Activated CD4-positive, alpha-beta memory T cell treated with anti-CD3 and anti-CD28 coated beads for 36 hours (primary cell): Measurements from ENCODE around the gene AGBL3. TPM values are rescaled to one million over a fixed set of nuclear protein-coding genes. Genes with fewer than 3 reads are reported as not detected.
"Not testable (repeated sequence)": the region's sequence is repeated elsewhere in the genome, so short reads cannot be mapped to it uniquely, and the experiment has no call there.

ENCODE experiments used
- CTCF ChIA-PET: fragments of 350-600 bp; sonication (Branson Sonifier 250); formaldehyde crosslinking; loops from one replicate; lab custom pipeline; 2021; ENCODE audit warnings: antibody characterized with exemption, inconsistent platforms; lab: Charles Lee
- POLR2A ChIA-PET: fragments of 350-600 bp; sonication (Branson Sonifier 250); formaldehyde crosslinking; loops from one replicate; lab custom pipeline; 2021; ENCODE audit warnings: antibody characterized with exemption; lab: Charles Lee
- DNase-seq: peaks from one replicate; pipeline ENCODE4 v3.0.0-alpha.2; 2020
- H3K27ac Mint-ChIP-seq: one replicate; pipeline ENCODE4 v1.8.0; 2021; ENCODE audit warnings: mixed read lengths
- H3K27me3 Mint-ChIP-seq: one replicate; pipeline ENCODE4 v1.8.0; 2021; ENCODE audit warnings: mixed read lengths
- H3K36me3 Mint-ChIP-seq: one replicate; pipeline ENCODE4 v1.8.0; 2021; ENCODE audit warnings: mixed read lengths
- H3K4me1 Mint-ChIP-seq: one replicate; pipeline ENCODE4 v1.8.0; 2021; ENCODE audit warnings: low read depth, mixed read lengths
- H3K4me3 Mint-ChIP-seq: one replicate; pipeline ENCODE4 v1.8.0; 2021; ENCODE audit warnings: mild to moderate bottlenecking, mixed read lengths
- H3K9me3 Mint-ChIP-seq: one replicate; pipeline ENCODE4 v1.8.0; 2021; ENCODE audit warnings: mixed read lengths
- intact Hi-C: fragments of 100-400 bp; cut with micrococcal nuclease; formaldehyde crosslinking; loops from one replicate; pipeline ENCODE4 v1.15.1; 2023
- total RNA-seq, 2 experiments: library from RNA; stranded (reverse); gene quantifications; one replicate each; pipeline ENCODE4 v1.2.3, GENCODE V29; 2021

Gene AGBL3
- total RNA-seq, 2 experiments from 2014 or later, result 3.3 to 3.4 TPM

GRCh38 chr7:135170998-135171481 lies 184.7 kb downstream of the AGBL3 start:
- CTCF ChIA-PET, result interaction anchor here (0.6 to 4.6 kb wide), 9 partner anchors 8 to 184 kb away, joined by 3 to 65 read pairs (median 4); partner anchors contain the start of genes AGBL3 and TMEM140
- not testable (repeated sequence) for H3K27me3 Mint-ChIP-seq, H3K9me3 Mint-ChIP-seq, DNase-seq
- POLR2A ChIA-PET, result interaction anchor here (0.6 to 3.7 kb wide), 9 partner anchors 8 to 525 kb away, joined by 3 to 32 read pairs (median 4); partner anchors contain the start of genes AGBL3, BPGM, TMEM140 and WDR91
- Mint-ChIP-seq H3K4me3 (peak overlapping the region; percentile 96), H3K36me3 (peaks cover 35% of the 10 kb centered on the region), H3K27ac (peak overlapping the region; percentile 95), H3K4me1 (peaks cover 45% of the 10 kb centered on the region)
- intact Hi-C loops, result loop anchor here (1.0 to 5.0 kb wide), 4 partner anchors 40 to 419 kb away; partner anchors contain the start of genes AGBL3, CNOT4 and WDR91

GRCh38 chr7:135171581-135172291 lies 185.4 kb downstream of the AGBL3 start:
- peak; percentile 52 for DNase-seq
- intact Hi-C loops, result loop anchor here (5.0 kb wide), 2 partner anchors 341 to 419 kb away; partner anchors contain the start of gene CNOT4
- H3K9me3 Mint-ChIP-seq, H3K27me3 Mint-ChIP-seq: not testable (repeated sequence)
- peak overlapping the region; percentile 79 for H3K27ac Mint-ChIP-seq
- CTCF ChIA-PET, result interaction anchor here (0.8 to 4.6 kb wide), 4 partner anchors 8 to 185 kb away, joined by 3 to 65 read pairs (median 22); partner anchors contain the start of genes AGBL3 and TMEM140
- H3K4me3 Mint-ChIP-seq, result peak overlapping the region; percentile 52
- H3K36me3 Mint-ChIP-seq, result peaks cover 29% of the 10 kb centered on the region
- POLR2A ChIA-PET, result interaction anchor here (1.0 to 3.7 kb wide), 4 partner anchors 24 to 525 kb away, joined by 3 to 32 read pairs (median 8); partner anchors contain the start of genes AGBL3, BPGM, TMEM140 and WDR91
- peaks cover 45% of the 10 kb centered on the region for H3K4me1 Mint-ChIP-seq

- H3K4me1 Mint-ChIP-seq, result peaks cover 25% of the 10 kb centered on the region
- H3K27ac Mint-ChIP-seq, DNase-seq, H3K9me3 Mint-ChIP-seq, H3K27me3 Mint-ChIP-seq, H3K4me3 Mint-ChIP-seq, POLR2A ChIA-PET: not testable (repeated sequence)
- CTCF ChIA-PET, result interaction anchor here (0.6 to 0.7 kb wide), 2 partner anchors 42 to 62 kb away, joined by 3 to 4 read pairs; no protein-coding TSS in a partner anchor
- H3K36me3 Mint-ChIP-seq, result peaks cover 12% of the 10 kb centered on the region
- intact Hi-C loops, result loop anchor here (5.0 kb wide), 2 partner anchors 338 to 422 kb away; partner anchors contain the start of gene CNOT4
Observed at GRCh38 chr7:135173916-135174315, 187.6 kb downstream of the AGBL3 start.

- POLR2A ChIA-PET, result no interaction called here
- H3K4me3 Mint-ChIP-seq, result no peak overlapping the region
- no peak overlapping the region for H3K27ac Mint-ChIP-seq
- H3K27me3 Mint-ChIP-seq, result no peaks in the 10 kb centered on the region
- DNase-seq, result no peak
- CTCF ChIA-PET, result no interaction called here
- intact Hi-C loops, result loop anchor here (5.0 kb wide), 2 partner anchors 337 to 423 kb away; partner anchors contain the start of gene CNOT4
- peaks cover 16% of the 10 kb centered on the region for H3K4me1 Mint-ChIP-seq
- H3K9me3 Mint-ChIP-seq, result peaks cover 13% of the 10 kb centered on the region
- H3K36me3 Mint-ChIP-seq, result peaks cover 8% of the 10 kb centered on the region
Observed at GRCh38 chr7:135174941-135175340, 188.6 kb downstream of the AGBL3 start.

GRCh38 chr7:135175931-135176330 lies 189.6 kb downstream of the AGBL3 start:
- Mint-ChIP-seq H3K9me3 (peaks cover 23% of the 10 kb centered on the region), H3K4me1 (peaks cover 13% of the 10 kb centered on the region), H3K4me3 (no peak overlapping the region), H3K27me3 (no peaks in the 10 kb centered on the region), H3K36me3 (peaks cover 18% of the 10 kb centered on the region), H3K27ac (no peak overlapping the region)
- no peak for DNase-seq
- ChIA-PET POLR2A (interaction anchor here (0.6 kb wide), 1 partner anchor 34 kb away, joined by 3 read pairs; no protein-coding TSS in a partner anchor), CTCF (no interaction called here)
- intact Hi-C loops, result no loop called here

GRCh38 chr7:135177028-135177696 lies 190.9 kb downstream of the AGBL3 start:
- intact Hi-C loops, result no loop called here
- Mint-ChIP-seq H3K27ac (no peak overlapping the region), H3K4me1 (peaks cover 4% of the 10 kb centered on the region), H3K4me3 (no peak overlapping the region), H3K27me3 (no peaks in the 10 kb centered on the region), H3K36me3 (peaks cover 28% of the 10 kb centered on the region), H3K9me3 (peaks cover 35% of the 10 kb centered on the region)
- DNase-seq, result no peak
- ChIA-PET POLR2A (no interaction called here), CTCF (no interaction called here)

- intact Hi-C loops, result no loop called here
- Mint-ChIP-seq H3K4me3 (no peak overlapping the region), H3K36me3 (peaks cover 38% of the 10 kb centered on the region), H3K27ac (no peak overlapping the region), H3K27me3 (no peaks in the 10 kb centered on the region), H3K4me1 (no peaks in the 10 kb centered on the region), H3K9me3 (peaks cover 46% of the 10 kb centered on the region)
- POLR2A ChIA-PET, result no interaction called here
- DNase-seq, result no peak
- CTCF ChIA-PET, result interaction anchor here (1.3 kb wide), 1 partner anchor 192 kb away, joined by 3 read pairs; the partner anchor contains the start of gene AGBL3
Observed at GRCh38 chr7:135178364-135178763, 192.1 kb downstream of the AGBL3 start.

GRCh38 chr7:135179321-135179925 lies 193.1 kb downstream of the AGBL3 start:
- intact Hi-C loops, result no loop called here
- H3K27ac Mint-ChIP-seq, result no peak overlapping the region
- no peak for DNase-seq
- H3K27me3 Mint-ChIP-seq, result no peaks in the 10 kb centered on the region
- no peak overlapping the region for H3K4me3 Mint-ChIP-seq
- peaks cover 49% of the 10 kb centered on the region for H3K36me3 Mint-ChIP-seq
- H3K9me3 Mint-ChIP-seq, result peaks cover 55% of the 10 kb centered on the region
- no peaks in the 10 kb centered on the region for H3K4me1 Mint-ChIP-seq
- POLR2A ChIA-PET, result interaction anchor here (1.1 kb wide), 1 partner anchor 9 kb away, joined by 3 read pairs; the partner anchor contains the start of gene CYREN
- CTCF ChIA-PET, result interaction anchor here (1.1 to 1.3 kb wide), 3 partner anchors 8 to 193 kb away, joined by 3 read pairs; partner anchors contain the start of gene AGBL3

- H3K27ac Mint-ChIP-seq, result no peak overlapping the region
Observed at GRCh38 chr7:135180122-135180521, 193.8 kb downstream of the AGBL3 start.

GRCh38 chr7:135181261-135181928 lies 195.1 kb downstream of the AGBL3 start:
- no peaks in the 10 kb centered on the region for H3K4me1 Mint-ChIP-seq
- peaks cover 55% of the 10 kb centered on the region for H3K9me3 Mint-ChIP-seq
- no peak for DNase-seq
- ChIA-PET POLR2A (interaction anchor here (1.0 kb wide), 1 partner anchor 30 kb away, joined by 4 read pairs; the partner anchor contains the start of gene WDR91), CTCF (no interaction called here)
- no peak overlapping the region for H3K4me3 Mint-ChIP-seq
- H3K27me3 Mint-ChIP-seq, result no peaks in the 10 kb centered on the region
- intact Hi-C loops, result no loop called here
- peaks cover 66% of the 10 kb centered on the region for H3K36me3 Mint-ChIP-seq
- H3K27ac Mint-ChIP-seq, result no peak overlapping the region

More at GRCh38 chr7:135180122-135180521, 193.8 kb downstream of the AGBL3 start:
- no peaks in the 10 kb centered on the region for H3K27me3 Mint-ChIP-seq
- H3K36me3 Mint-ChIP-seq, result peaks cover 54% of the 10 kb centered on the region
- peaks cover 55% of the 10 kb centered on the region for H3K9me3 Mint-ChIP-seq
- intact Hi-C loops, result no loop called here
- peak; percentile 25 for DNase-seq
- H3K4me1 Mint-ChIP-seq, result no peaks in the 10 kb centered on the region
- POLR2A ChIA-PET, result interaction anchor here (1.0 to 1.1 kb wide), 2 partner anchors 9 to 31 kb away, joined by 3 to 4 read pairs; partner anchors contain the start of genes CYREN and WDR91
- H3K4me3 Mint-ChIP-seq, result no peak overlapping the region
- CTCF ChIA-PET, result interaction anchor here (1.2 kb wide), 1 partner anchor 101 kb away, joined by 3 read pairs; no protein-coding TSS in a partner anchor
